GM12801 (cell line): ENCODE data around the gene RMI2.

Source experiments
- CTCF ChIP-seq: IDR thresholded peaks from one replicate; pipeline ENCODE4 v1.5.1; 2011; ENCODE audit warnings: control low read depth; ENCODE audit not compliant: insufficient read length; ENCODE audit errors: extremely low read depth

RMI2 gene

GRCh38 chr16:11334831-11335404 lies 10.3 kb upstream of the RMI2 start:
- no peak for TF ChIP-seq CTCF

DNA sequence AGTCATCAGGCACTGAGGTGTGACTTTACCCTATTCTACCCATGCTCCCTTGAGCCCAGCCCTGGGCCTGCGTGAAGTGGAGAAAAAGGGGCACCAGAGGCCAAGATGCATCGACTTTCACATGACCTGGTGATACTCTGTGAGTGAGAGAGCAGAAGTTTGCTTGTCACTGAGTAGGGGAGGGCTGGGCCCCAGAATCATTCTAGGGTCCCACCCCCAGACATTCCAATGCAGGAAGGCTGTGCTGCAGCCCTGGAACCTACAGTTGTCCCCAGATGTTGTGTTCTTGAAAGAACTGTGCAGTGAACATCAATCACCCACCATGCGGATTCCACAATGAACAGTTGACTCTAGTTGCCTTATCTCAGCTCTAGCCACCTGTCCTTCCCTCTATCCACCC lies 6.2 kb upstream of the RMI2 start:
- no peak for TF ChIP-seq CTCF

- no peak for TF ChIP-seq CTCF
These were observed 4.5 kb upstream of the RMI2 start for GRCh38 chr16:11340710-11341109.

- TF ChIP-seq CTCF = no peak
These were observed 3.9 kb upstream of the RMI2 start for GRCh38 chr16:11341371-11341770.

GRCh38 chr16:11342021-11342855 lies 3.0 kb upstream of the RMI2 start:
- no peak for TF ChIP-seq CTCF

DNA sequence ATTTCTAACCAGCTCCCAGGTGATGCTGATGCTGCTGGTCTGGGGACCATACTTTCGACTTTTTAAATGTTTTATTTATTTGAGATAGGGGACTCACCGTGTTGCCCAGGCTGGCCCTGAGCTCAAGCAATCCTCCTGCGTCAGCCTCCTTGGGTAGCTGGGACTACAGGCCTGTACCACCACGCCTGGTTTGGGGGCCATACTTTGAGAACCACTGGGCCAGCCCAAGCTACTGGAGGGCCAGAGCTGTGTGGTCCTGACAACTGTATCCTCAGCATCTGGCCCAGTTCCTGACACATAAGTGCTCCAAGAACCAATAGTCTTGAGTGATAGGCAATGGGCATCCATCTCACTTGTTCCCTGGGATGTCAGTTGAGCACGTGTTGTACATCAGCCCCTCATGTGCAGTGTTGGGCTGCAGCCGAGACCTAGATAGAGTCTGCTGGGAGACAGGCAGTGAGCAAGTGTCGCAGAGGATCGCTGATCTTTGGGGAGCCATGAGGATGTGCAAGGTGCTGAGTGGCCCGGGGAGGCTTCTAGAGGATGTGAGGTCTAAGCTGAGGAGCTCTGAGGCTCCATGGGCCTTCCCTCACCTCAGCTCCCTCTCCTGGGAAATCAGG lies 1.6 kb downstream of the RMI2 start:
- no peak for TF ChIP-seq CTCF

- TF ChIP-seq CTCF = no peak
These were observed 2.6 kb downstream of the RMI2 start for GRCh38 chr16:11347831-11348230.
